ENCODE results near the gene CCDC91.

The CCDC91 gene, protein sequence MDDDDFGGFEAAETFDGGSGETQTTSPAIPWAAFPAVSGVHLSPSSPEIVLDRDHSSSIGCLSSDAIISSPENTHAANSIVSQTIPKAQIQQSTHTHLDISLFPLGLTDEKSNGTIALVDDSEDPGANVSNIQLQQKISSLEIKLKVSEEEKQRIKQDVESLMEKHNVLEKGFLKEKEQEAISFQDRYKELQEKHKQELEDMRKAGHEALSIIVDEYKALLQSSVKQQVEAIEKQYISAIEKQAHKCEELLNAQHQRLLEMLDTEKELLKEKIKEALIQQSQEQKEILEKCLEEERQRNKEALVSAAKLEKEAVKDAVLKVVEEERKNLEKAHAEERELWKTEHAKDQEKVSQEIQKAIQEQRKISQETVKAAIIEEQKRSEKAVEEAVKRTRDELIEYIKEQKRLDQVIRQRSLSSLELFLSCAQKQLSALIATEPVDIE

DNA sequence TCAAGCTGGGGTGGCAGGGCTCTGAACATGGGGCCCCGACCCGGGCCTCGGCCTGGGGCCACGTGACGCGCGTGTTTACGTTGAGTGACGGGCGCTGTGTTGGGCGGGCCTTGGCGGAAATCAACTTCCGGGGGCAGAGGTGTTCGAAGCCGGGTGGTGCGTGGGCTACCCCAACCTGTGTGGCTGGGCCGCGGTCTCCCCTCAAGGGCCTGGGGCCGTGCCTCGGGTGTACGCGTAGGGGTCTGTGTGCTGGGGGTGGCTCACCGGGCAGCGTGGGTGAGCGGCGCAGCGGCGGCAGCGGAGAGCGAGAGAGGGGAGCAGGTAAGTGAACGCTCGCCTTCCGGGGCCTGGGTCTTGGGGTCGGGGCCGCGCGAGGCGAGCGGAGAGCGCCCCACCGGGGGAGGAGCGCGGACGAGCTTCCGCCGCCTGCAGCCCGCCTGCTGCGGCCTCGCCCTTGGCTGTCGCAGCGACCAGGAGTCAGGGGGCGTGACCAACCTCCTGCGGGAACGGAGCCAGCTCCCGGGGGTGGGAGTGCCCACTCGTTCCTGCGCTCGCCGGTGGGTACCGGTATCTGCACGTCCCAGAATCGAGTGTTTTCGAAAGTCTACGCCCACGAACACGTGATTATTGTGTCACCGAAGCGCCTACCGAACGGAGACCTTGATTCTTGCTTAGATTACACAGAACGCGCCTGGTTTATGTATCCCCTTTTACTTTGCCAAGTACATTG lies at the start of gene CCDC91:
Gene CCDC91, plus strand, starts transcription at position 136 of the 730 bp plus-strand sequence. CDS start 66,760 bp downstream, outside the sequence.
- DNase-seq (ENCODE audit: low read depth in 2 of 2), result peak; percentile 42 to 50

DNA sequence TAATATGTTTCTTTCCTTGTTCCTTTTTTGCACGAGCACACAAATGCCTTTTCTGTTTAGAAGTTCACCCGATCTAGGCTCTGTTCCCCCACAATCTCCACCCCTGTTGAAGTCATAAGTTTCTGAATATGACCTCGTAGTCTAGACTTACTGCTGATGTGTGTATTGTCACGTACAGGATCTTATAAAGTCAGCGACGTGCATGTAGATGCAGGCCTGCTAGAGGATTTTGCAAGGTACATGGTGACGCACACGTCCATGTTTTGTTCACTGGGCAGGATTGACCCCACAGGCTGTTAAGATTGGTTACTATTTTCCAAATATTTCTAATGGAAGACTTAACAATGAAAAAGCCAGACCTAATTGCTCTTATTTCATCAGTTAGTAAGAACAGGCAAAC lies 46.2 kb upstream of the CCDC91 start:
- DNase-seq (ENCODE audit: low read depth in 2 of 2), result no peak

DNA sequence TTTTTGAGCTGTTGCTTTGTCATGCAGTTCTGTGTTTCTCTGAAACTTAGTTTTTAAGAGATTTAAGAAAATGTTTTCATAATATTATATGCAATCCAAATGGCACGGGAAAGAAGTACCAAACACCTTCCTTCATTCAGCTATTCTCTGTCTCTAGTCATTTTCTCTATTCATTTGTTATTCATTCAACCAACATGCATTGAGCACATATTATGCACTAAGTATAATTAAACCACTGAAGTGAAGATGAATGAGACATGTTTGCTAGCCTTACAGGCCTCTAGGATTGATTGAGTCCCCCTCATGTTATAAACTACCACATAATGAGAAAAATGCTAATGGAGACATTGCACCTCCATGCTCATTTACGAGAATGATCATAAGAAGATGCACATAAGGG lies 45.7 kb upstream of the CCDC91 start:
- no peak for DNase-seq (ENCODE audit: low read depth in 2 of 2)

DNA sequence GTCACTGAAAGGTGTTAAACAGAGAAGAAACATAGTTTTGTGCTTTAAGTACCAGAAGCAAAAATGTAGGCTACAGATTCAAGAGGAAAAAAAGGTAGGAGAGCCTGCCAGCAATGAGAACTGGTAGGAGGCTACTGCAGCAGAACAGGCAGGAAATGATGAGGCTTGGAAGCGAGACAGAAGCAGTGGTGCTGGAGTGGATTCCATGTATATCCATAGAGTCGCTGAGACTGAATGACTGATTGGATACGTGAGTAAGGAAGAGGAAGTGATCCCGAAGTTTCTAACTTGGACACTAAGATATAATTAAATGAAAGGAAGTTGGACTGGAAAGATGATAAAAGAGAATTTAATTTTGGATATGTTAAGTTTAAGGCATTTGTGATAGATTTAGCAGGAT lies 45.0 kb upstream of the CCDC91 start:
- DNase-seq (ENCODE audit: low read depth in 2 of 2), result no peak

DNA sequence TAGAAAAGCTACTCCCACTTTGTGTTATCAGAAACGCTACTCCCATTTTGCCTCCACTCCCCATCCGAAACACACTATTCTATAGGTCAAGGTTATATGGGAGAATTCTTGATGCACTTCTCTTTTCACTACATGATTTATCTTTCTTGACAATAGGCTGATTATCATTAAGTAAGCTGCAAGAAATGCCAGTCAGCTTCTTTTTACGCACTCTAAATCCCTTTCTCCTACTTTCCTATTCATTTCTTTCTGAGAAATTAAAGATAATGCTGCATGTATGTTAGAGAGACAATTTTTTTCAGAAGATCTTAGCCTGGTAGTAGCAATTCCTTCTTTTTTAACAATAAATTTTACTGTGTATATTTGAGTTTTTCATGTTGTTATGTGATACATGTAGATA lies 41.0 kb upstream of the CCDC91 start:
- no peak for DNase-seq (ENCODE audit: low read depth in 2 of 2)

DNA sequence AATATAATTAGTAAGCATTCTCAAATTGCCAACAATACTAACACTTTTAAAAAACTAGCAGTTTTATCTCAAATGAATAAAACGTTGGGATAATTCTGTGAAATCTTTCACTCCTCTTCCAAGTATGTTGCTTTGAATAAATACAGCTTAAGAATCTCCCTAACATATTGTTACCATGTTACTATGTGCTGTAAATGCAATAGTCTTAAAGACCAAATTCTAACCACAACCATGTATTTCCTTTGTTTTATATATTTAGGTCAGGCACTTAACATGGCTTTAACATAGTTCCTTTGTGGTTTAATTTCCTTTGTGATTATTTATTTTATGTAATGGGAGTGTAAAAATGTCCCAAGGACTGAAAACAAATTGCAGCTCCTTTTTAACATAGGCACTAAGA lies 33.9 kb upstream of the CCDC91 start:
- no peak for DNase-seq (ENCODE audit: low read depth in 2 of 2)

DNA sequence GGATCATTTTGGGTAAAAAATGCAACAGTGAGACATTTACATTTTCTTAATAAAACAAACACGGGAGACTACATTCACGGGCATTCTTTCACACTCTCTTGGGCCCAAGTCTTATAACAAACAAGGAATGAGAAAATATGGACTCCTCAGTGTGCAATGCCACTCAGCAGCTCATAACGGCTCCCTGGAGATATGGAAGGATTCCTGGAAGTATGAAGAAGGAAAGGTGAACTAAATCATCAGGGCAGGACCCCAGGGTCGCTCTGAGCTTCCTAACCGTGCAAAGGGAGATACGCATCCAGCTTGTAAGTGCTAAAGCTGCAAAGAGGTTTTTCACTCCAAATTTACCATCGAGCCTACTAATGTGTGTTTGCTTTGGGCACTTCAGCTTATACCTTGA lies 33.5 kb upstream of the CCDC91 start:
- no peak for DNase-seq (ENCODE audit: low read depth in 2 of 2)

DNA sequence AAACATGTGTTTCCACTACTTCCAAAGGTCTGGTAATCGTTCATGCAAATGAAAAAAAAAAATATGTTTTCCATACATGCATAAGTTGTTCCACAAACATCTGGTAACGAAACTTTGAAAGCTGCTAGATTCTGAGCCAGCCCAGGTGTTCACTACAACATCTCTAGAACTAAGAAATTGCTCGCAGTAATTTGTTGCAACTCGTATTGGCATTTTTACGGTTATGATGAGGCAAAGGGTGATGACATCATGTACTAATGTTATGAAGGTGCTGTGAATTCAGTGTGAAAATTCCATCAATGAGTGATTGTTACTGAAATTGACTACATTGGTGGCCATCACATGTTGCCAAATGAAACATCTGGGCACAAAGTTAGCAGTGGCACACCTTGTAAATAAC lies 31.9 kb upstream of the CCDC91 start:
- DNase-seq (ENCODE audit: low read depth in 2 of 2), result no peak

DNA sequence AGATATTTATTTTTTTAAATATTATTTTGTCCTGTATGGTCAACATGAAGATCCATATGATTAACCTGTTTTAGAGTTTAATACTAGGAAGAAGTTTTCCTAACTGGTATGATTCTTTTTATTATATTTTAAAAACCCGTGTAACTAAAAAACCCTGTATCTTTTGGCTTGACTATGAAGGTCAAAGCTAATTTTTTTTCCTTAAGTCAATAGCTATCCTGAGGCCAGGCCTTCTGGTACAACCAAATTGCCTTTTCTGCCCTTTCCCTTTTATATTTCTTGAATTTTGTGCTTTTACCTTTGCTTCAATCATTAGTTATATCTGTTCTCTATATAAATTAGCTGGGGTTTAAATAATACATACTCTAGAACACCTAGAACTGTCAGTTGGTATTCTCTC lies 30.6 kb upstream of the CCDC91 start:
- DNase-seq (ENCODE audit: low read depth in 2 of 2), result no peak

DNA sequence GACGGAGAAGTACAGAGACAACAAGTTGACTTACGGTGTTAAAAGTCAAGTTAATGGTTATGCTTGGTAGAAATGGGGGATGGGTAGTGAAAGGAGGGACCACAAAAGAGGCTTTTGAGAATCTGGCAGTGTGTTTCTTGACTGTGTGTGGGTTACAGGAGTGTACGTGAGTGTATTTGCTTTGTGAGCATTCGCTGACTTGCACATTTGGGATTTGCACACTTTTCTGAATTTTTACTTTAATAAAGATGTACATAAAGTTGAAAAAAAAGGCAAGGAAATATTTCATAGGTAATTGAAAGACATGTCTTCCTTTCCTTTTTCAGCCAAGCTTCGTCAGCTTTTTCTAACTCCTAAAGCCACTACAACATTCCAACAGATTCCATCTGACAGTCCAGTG lies 28.6 kb upstream of the CCDC91 start:
- DNase-seq (ENCODE audit: low read depth in 2 of 2), result no peak

DNA sequence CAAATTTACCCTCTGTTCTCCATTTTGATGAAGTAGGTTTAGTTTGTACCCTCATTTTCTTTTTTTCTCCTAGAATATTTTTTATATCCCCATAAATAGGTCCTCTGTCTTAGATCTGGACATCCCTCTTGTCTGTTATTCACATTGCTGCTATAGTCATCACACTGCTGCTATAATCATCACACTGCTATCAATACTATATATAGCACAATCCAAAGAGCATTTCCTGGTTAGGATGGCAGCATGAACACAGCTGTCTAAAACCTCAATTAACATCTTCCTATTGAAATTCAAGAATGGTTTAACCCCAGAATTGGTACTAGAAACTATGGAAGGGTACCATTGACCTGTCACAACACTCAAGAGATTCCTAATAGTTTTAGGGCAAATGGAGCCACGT lies 27.6 kb upstream of the CCDC91 start:
- no peak for DNase-seq (ENCODE audit: low read depth in 2 of 2)

DNA sequence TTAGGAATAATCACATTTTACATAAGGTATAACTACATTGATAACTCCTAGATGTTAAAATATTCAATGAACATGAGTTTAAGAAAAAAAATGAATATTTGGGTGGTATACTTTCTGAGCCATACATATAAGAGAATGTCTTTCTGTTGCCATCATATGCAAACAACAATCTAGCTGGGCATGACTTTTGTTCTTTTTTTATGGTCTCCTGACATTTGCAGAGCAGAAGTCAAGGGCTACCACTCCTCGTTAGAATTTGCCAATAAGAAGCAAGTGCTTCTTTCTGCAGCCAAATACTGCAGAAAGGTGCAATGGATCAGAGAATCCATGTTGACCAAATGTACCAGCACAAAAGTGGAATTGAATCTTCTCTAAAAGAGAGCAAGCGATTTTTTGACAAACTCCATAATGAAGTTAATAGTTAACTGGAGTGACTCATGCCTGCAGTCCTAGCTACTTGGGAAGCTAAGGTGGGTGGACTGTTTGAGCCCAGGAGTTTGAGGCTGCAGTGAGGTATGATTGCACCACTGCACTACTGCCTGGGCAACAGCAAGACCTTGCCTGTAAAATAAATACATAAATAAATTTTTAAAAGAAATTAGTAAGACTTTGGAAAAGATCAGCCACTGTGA lies 25.5 kb upstream of the CCDC91 start:
- no peak for DNase-seq (ENCODE audit: low read depth in 2 of 2)

DNA sequence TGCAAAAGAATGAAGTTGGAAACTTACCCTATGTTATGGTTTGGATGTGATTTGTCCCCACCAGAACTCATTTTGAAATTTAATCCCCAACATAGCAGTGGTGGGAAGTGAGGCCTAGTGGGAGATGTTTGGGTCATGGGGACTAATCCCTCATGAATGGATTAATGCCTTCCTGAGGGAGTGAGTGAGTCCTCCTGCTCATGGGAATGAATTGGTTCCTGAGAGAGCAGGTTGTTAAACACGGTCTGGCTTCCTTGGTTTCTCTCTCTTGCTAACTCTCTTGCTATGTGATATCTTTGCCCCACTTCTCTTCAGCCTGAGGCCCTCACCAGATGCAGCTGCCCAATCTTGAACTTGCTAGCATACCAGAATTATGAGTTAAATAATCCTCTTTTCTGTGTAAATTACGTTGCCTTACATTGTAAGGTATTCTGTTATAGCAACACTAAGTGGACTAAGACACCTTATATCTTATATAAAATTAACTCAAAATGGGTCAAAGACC lies 22.2 kb upstream of the CCDC91 start:
- DNase-seq (ENCODE audit: low read depth in 2 of 2), result no peak

DNA sequence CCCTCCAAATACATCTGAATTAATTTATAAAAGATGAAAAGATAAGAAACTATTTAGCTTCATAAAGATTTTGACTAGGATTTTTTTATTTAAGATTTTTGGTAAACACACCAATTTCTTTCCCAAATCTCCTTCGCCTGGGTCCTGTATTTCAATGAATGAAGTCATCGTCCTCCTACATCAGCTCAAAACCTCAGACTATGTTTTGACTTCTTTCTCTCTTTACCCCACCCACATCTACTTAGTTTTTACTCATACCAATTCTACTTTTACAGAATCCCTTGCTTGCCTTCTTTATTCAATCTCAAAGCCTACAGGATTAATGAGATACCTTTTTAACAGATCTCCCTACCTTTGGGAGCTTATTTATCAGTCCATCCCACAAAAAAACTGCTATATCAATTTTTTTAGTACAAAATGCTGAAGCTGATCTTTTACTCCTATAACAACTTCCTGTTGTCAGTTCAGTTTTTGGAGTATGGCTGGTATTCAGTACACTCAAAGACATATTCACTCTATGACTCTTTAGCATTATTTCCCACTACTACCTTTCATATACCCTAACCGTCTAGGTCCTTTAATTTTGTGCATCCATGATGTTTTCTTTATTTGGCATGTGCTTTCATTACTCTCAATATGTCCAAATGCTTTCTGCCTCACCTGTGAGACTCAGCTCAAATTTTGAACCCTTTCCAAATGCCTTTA lies 18.7 kb upstream of the CCDC91 start:
- DNase-seq (ENCODE audit: low read depth in 2 of 2), result no peak

DNA sequence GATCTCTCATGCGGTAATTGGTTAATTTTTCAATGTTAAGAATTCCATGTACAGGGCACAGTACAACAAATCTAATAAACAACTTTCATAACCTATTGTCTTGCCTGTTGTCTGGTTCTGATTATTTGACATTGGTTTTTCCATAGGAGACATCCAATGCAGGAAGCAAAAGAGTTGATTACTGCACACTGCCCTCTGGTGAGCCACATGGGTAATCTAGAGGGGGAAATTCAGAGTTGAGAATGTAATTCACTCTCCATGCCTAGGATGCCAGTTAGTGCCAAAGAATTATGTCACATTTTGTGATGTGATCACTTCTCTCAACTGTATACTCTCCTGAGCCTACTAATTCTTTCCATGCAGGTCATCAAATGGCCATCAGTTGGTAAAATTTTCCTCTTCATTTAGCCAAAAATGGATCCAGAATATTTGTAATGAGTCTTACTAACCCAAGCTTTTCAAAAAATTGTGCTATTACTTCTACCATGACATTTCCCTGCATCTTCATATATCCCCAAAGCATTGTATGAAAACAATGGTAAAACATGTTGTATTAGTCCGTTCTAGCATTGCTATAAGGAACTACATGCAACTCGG lies 17.7 kb upstream of the CCDC91 start:
- DNase-seq (ENCODE audit: low read depth in 2 of 2), result peak; percentile 25 to 26

DNA sequence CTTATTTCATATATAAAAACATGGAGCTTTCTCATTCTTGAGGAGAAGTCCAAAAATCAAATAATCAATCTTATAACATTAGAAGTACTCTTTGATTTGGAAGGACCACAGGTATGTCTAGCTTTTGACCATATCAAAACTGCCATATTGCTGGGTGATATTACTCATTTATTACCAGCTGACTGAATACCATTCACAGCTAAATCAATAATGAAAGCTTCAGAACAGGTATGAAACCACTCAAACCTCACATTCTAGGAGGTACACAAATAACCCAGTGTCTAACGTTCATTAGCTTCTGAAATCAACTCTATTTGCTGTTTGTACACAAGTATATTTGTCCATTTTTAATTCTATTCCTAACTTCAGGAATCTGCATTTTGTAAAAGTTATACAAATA lies 16.8 kb upstream of the CCDC91 start:
- DNase-seq (ENCODE audit: low read depth in 2 of 2), result no peak

DNA sequence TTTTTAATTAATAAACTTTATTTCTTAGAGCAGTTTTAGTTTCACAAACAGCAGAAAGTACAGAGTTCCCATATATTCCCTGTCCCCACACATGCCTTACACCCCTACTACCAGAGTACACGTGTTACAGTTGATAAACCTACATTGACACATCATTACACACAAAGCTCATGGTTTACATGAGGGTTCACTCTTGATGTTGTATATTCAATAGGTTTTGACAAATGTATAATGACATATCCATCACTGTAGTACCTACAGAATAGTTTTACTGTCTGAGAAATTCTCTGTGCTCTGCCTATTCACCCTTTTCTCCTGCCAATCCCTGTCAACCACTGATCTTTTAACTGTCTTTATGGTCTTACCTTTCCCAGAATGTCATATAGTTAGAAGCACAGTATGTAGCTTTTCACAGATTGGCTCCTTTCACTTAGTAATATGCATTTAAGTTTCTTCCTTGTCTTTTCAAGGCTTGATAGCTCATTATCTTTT lies 15.1 kb upstream of the CCDC91 start:
- no peak for DNase-seq (ENCODE audit: low read depth in 2 of 2)

DNA sequence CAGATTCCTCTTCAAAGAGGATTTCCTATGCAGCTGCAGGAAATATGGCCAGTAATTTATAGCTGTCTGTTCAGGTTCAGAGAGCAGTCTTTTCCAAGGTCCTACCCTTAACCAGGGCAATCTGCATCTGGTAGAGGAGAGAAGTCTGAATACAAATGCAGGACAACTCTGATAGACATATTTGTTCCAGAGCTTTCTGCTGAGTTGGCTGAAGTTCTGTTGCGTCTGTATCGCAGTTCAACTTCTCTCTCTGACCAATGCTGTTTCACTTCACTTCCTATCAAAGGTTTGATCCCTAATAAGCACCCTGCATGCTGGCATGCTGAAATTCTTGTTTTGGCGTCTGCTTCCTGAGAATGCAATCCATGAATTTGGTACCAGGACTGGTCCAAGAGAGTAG lies 14.0 kb upstream of the CCDC91 start:
- no peak for DNase-seq (ENCODE audit: low read depth in 2 of 2)

DNA sequence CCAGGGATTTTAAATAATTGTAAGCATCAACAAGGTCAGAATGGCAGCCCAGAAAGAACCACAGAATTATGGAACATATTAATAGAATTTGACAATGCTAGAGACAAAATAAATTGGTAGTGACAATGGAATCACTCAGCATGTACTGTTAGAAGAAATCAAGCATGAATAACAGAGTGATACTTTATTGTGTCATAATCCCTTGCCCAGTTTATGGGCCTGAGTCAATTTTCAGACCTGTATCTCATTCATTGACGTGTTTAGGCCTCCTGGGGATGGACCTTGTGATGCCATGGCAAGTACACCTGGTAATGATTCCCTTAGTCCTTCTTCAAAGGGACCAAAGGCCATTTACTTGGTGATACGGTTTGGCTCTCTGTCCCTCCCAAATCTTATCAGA lies 12.8 kb upstream of the CCDC91 start:
- no peak for DNase-seq (ENCODE audit: low read depth in 2 of 2)

DNA sequence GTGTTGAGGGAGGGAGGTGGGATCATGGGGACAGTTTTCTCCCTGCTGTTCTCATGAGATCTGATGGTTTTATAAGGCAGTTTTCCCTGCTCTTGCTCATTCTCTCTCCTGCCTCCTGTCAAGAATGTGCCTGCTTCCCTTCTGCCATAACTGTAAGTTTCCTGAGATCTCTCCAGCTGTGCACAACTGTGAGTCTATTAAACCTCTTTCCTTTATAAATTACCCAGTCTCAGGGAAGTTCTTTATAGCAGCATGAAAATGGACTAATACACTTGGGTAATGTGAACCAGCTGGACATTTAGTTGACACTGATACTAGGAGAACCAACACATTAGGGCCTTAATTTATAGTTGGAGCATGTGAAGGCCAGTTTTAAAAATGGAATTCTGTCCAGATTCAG lies 12.4 kb upstream of the CCDC91 start:
- DNase-seq (ENCODE audit: low read depth in 2 of 2), result no peak

DNA sequence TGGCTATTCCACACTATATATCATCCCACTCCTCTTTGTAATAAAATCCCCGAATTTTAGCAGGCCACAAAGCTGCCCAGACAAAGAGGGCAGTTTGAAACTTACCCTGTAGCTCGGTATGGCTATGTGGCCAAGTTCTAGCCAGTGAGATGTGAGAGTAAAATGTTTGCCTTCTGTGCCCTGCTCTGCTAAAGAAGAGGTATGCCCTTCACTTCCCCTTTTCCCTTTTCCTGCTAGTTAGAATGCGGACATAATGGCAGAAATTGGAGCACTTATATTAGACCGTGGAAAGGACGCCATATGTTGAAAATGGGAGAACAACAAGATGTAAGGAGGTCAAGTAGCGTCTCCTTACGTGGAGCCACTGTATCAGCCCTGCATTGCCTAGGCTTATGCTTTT lies 11.5 kb upstream of the CCDC91 start:
- DNase-seq (ENCODE audit: low read depth in 2 of 2), result no peak

All from fibroblast of skin of left biceps (primary cell).